ENCODE measurements around the gene RGMB. TPM values are rescaled to one million over a fixed set of nuclear protein-coding genes. Genes with fewer than 3 reads are reported as not detected.

RGMB gene
- total RNA-seq, 1 donor from 2014 or later = 14.4 TPM

- intact Hi-C loops (cut with DNase I) = no loop called here
- no peak for DNase-seq (ENCODE audit: low spot score)
These were observed 7.6 kb upstream of the RGMB start for GRCh38 chr5:98765815-98766214.

DNA sequence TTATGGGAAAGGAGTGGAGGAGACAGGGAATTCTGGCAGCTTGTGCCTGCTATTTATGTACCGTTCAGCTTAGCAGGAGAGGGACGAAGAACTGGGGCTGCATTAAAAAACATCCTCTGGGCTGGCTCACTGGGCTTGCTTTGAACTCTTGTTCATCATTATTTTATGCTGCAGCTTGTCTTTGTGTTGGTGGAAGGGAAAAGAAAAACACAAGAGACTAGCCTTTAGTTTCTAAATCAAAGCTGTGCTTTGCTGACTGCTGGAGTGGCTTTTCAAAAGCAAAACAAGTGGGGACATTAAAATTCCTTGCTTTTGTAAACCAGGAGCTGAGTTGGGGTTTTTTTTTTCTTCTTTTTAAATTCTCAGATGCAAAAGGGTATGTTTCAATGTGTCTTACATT lies 5.9 kb upstream of the RGMB start:
- no peak for DNase-seq (ENCODE audit: low spot score)
- intact Hi-C loops (cut with DNase I) = no loop called here

- DNase-seq (ENCODE audit: low spot score) = no peak
- intact Hi-C loops (cut with DNase I) = loop anchor here (2.0 kb wide), 1 partner anchor 314 kb away; no protein-coding TSS in a partner anchor
These were observed 5.1 kb upstream of the RGMB start for GRCh38 chr5:98768160-98768959.

GRCh38 chr5:98768960-98769209 lies 4.6 kb upstream of the RGMB start:
- intact Hi-C loops (cut with DNase I) = loop anchor here (2.0 kb wide), 1 partner anchor 314 kb away; no protein-coding TSS in a partner anchor
- no peak for DNase-seq (ENCODE audit: low spot score)

- intact Hi-C loops (cut with DNase I) = loop anchor here (2.0 kb wide), 1 partner anchor 315 kb away; no protein-coding TSS in a partner anchor
These were observed 4.1 kb upstream of the RGMB start for GRCh38 chr5:98769210-98769958.

DNA sequence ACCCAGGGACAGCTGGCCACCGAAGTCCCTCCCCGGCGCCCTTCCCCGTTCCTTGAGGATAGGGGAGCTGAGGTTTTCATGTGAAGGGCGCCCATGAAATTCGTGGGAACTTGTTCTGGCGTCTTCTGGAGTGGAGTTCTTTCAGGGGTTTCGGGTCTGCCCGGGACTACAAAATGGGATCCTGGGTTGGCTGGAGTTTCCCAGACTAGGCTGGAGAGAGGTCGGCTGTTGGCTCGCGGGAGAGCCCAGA lies 3.6 kb upstream of the RGMB start:
- intact Hi-C loops (cut with DNase I) = loop anchor here (2.0 to 10.0 kb wide), 5 partner anchors 265 to 1588 kb away; partner anchors contain the start of gene RIOK2
- no peak for DNase-seq (ENCODE audit: low spot score)

More at GRCh38 chr5:98769210-98769958, 4.1 kb upstream of the RGMB start:
- no peak for DNase-seq (ENCODE audit: low spot score)

DNA sequence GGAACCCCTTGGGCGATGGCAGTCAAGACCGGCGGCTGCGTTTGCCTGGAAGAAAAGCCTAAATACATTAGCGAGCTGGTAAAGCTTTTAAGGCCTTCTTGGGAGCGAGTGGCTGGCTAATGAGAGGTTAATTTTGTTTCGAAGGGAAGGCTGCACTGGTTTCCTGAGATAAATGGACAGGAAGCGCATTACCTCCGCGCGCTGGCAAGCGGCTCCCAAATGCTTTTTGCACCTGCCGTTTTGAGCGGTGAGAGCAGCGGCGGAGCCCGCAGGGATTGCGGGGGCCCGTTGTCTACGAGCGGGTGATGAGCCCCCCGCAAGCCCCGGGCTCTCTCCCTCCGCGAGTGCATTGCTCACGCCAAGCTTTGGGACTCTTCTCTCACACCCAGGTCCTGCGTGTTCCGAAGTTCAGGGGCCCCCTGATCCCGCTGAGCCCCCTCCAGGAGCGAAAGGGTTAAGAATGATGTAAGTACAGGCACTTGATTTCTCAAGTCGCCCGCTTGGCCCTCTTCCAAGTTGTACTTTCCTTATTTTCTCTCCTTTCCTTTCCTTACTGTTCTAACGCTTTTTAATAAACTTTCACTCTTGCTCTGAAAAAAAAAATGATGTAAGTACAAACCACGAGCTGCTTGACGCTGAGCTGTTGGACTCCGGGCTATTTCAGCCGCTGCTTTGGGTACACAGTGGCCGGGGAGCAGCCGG lies 3.1 kb upstream of the RGMB start:
- intact Hi-C loops (cut with DNase I) = loop anchor here (5.0 to 10.0 kb wide), 4 partner anchors 264 to 1588 kb away; partner anchors contain the start of gene RIOK2

GRCh38 chr5:98770911-98771322 lies 2.5 kb upstream of the RGMB start:
- DNase-seq (ENCODE audit: low spot score) = no peak
- intact Hi-C loops (cut with DNase I) = loop anchor here (5.0 to 10.0 kb wide), 4 partner anchors 264 to 1589 kb away; partner anchors contain the start of gene RIOK2

More for the DNA sequence above, 3.1 kb upstream of the RGMB start:
- no peak for DNase-seq (ENCODE audit: low spot score)

GRCh38 chr5:98771382-98772109 lies 1.9 kb upstream of the RGMB start:
- DNase-seq (ENCODE audit: low spot score) = no peak
- intact Hi-C loops (cut with DNase I) = loop anchor here (5.0 to 10.0 kb wide), 4 partner anchors 263 to 1589 kb away; partner anchors contain the start of gene RIOK2

DNA sequence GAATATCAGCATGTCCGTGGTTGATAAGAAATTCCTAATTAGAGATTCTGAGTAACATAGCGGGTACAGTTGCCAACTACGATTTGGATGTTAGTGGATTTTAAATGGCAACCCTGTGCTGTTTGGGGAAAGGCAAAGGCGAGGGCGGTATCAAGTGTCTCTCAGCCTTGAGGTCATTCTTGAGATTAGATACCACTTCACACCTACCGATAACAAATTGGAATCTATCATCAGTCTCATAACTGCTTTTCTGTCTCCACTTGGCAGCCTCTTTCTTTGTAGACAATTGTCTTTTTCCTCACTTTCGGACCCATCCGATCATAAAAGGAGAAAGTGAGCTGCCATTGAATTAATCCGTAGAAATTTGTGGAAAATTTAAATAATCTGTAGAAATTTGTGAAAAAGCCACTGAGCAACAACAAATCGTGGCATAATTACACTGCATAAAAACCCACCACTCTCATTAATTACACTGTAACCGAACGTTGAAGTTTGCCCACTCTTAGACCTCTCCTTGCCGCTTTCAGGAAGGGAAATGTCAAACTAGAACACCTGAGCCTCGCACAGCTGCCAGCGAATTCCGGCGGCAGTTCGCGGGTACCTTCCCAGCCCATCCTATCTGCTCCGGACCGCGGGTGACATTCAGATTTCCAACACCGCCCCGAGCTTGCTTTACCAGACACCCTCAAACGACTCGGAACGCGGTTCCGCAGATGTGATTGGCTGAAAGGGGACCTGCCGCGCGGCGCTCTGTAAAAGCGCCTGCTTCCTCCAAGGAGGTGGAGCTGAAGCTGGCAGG lies 849 bp upstream of the RGMB start:
- intact Hi-C loops (cut with DNase I) = loop anchor here (1.0 to 10.0 kb wide), 5 partner anchors 157 to 1590 kb away; partner anchors contain the start of genes CHD1 and RIOK2
- no peak for DNase-seq (ENCODE audit: low spot score)

DNA sequence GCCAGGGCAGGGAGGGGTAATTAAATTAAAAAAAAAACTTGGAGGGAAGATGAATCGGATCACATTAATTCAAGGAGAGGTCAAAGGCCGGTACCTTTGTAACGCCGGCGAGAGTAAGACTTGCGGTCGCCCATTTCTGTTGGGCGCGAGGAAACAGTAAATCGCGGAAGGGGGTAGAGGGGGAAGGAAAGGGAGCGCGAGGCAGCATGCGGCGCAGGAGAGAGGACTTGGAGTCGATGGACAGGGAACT lies 324 bp upstream of the RGMB start:
- intact Hi-C loops (cut with DNase I) = loop anchor here (1.0 to 10.0 kb wide), 5 partner anchors 156 to 1591 kb away; partner anchors contain the start of genes CHD1 and RIOK2
- no peak for DNase-seq (ENCODE audit: low spot score)

DNA sequence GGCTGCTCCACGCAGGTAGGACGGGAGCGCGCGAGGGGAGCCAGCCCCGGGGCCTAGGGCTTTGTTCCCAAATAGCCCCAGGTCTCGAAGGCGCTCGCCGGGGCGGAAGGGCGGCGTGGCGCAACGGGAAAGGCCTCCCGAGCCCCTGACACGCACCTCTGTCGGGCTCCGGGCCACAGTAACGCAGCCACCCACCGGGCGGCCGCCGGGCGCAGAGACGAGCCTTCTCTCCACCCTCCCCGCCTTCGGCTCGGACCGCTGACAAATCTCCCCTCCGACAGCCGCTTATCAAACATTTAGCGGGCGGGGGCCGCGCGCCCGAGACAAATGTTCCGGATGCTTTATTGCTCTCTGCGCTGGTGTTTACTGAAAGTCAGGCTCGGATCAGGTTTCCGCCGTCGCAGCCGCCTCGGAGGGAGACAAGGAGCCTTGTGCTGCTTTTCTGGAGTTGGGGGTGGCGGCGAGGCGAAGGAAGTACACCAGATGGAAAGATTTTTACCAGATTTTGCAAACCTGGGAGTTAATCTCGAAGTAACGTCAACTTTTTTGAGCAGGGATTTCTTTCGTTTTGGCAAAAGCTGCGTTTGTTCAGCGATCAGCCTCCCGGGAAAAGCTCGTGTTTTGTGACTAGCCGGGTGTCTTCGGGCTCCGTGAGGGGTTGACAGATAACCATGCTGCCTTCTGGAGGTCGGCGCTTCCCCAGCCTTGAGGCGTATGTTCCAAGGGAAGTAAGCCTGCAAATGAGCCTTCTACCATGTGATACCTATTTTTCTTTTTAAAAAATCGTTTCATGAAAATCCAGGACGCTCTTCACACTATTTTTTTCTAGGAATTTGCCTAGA lies 950 bp downstream of the RGMB start:
- intact Hi-C loops (cut with DNase I) = loop anchor here (5.0 to 10.0 kb wide), 4 partner anchors 260 to 1592 kb away; partner anchors contain the start of gene RIOK2
- peak; percentile 80 for DNase-seq (ENCODE audit: low spot score)

- intact Hi-C loops (cut with DNase I) = loop anchor here (10.0 kb wide), 3 partner anchors 259 to 1241 kb away; no protein-coding TSS in a partner anchor
- no peak for DNase-seq (ENCODE audit: low spot score)
These were observed 2.0 kb downstream of the RGMB start for GRCh38 chr5:98775246-98776065.

DNA sequence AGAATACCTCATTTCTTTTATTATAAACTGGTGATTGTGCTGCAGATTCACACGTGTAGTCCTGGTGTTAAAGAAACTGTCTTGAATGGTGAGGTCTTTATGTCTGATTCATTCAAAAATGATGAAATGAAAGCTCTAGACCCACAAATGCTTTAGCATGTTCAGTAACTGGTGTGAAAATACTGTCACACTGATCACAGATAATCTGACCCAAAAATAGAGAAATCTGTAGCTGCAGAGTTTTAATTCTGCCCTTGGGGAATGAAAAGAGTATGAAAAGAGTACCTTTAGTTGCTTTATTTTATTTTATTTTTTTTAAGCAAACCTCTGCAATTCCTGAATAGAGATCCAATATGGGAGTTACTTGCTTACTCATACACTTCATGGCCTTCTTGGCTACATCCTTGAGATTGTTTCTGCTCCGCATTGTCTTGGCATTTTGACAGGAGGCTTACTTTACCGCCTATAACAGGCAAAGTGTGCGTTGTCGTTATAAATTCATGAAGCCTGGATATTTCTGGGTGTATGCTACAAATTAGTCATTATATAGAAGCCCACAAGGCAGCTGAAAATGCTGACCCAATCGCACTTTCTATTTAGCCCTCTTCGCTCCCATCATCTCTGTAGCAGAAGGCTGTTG lies 2.7 kb downstream of the RGMB start:
- DNase-seq (ENCODE audit: low spot score) = no peak
- intact Hi-C loops (cut with DNase I) = loop anchor here (10.0 kb wide), 3 partner anchors 259 to 1241 kb away; no protein-coding TSS in a partner anchor

DNA sequence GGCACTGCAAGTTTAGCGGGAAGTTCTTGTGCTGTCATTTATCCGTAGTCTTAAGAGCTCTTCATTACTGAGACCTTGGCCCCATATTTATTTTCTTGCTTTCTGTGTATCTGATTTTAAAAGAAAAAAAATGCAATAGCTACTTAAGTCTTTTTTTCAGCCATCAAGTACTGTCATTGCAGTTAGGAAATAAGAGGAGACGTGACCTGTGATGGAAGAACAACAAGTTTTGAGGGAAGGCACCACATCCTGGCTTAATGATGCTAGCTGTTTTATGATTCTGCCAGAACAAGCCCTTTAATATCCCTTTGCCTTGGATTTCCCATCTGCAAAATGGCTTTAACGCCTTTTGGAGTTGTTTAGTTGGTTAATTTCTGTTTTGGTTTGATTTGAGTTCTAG lies 3.8 kb downstream of the RGMB start:
- intact Hi-C loops (cut with DNase I) = loop anchor here (10.0 kb wide), 3 partner anchors 258 to 1242 kb away; no protein-coding TSS in a partner anchor
- no peak for DNase-seq (ENCODE audit: low spot score)

DNA sequence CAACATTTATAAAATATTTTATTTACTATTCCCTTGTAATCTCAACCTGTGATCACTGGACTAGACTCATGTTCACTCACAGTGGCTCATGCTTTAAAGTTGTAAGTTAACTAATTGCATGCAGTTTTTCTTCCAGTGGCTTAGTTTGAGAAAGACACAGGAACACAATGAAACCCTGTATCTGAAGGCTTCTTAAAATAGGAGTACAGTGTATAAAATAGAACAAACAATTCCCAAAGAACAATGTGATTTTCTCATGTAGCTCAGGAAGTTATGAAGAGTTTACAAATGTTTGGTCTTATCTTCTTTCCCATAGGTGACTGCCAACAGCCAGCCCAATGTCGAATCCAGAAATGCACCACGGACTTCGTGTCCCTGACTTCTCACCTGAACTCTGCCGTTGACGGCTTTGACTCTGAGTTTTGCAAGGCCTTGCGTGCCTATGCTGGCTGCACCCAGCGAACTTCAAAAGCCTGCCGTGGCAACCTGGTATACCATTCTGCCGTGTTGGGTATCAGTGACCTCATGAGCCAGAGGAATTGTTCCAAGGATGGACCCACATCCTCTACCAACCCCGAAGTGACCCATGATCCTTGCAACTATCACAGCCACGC lies 5.9 kb downstream of the RGMB start:
- intact Hi-C loops (cut with DNase I) = loop anchor here (10.0 kb wide), 3 partner anchors 255 to 1245 kb away; no protein-coding TSS in a partner anchor
- DNase-seq (ENCODE audit: low spot score) = no peak

All from cardiac septum (tissue), 1 donor.